ENCODE results near the gene CSNK1G1.
"Not testable (repeated sequence)": the region's sequence is repeated elsewhere in the genome, so short reads cannot be mapped to it uniquely, and the experiment has no call there.

The CSNK1G1 gene

GRCh38 chr15:64279131-64279530 lies 76.8 kb downstream of the CSNK1G1 start:
- Histone ChIP-seq H4K20me1 (no peaks in the 10 kb centered on the region), H3K27me3 (no peaks in the 10 kb centered on the region), H3K4me1 (no peaks in the 10 kb centered on the region), H3K27ac (no peak overlapping the region), H3K4me2 (no peak overlapping the region), H3K4me3 (no peak overlapping the region), H3K36me3 (peaks cover 24% of the 10 kb centered on the region), H3K9ac (no peak overlapping the region), H3K9me3 (peaks cover 14% of the 10 kb centered on the region)
- no peak for TF ChIP-seq Cebpa-rat (IDR thresholded peaks at IDR 0.05)

GRCh38 chr15:64275934-64276333 lies 80.0 kb downstream of the CSNK1G1 start:
- H3K36me3 ChIP-seq: peaks cover 30% of the 10 kb centered on the region
- H3K9ac ChIP-seq: no peak overlapping the region
- H3K4me3 ChIP-seq: no peak overlapping the region
- H3K4me2 ChIP-seq: no peak overlapping the region
- H3K27me3 ChIP-seq: no peaks in the 10 kb centered on the region
- no peaks in the 10 kb centered on the region; the same call in 1 of the 2 replicates for H4K20me1 ChIP-seq
- H3K9me3 ChIP-seq: peaks cover 17% of the 10 kb centered on the region
- TF ChIP-seq Cebpa-rat (IDR thresholded peaks at IDR 0.05): no peak
- no peak overlapping the region for H3K27ac ChIP-seq
- H3K4me1 ChIP-seq: no peaks in the 10 kb centered on the region

DNA sequence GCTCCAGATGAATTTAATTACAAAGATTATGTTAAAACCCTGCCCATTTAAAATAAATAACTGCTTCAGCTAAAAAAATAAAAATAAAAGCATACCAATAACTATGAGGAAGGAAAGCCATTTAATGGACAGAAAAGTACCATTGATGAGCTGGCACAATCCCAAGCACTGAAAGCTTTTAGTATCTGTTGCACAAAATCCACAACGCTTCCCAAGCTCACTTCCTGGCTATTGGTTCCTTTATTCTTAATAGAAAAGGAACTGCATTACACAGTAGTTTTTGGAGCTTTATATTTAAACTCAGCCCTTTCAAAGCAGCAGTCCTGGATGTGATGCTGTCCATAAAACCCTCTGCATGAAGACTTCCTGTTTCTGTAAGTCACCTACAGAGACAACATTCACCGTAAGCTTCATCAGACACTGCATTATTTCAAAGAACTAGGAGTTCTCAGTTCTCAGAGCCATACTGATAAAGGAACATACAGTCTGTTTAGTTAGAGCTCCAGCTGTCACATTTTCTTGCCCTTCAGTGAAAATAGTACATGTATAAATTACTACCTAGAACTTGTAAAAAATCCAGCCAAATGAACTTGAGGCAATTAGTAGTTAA lies 81.5 kb downstream of the CSNK1G1 start:
- Histone ChIP-seq H3K4me2 (no peak overlapping the region), H3K9ac (no peak overlapping the region), H3K27me3 (no peaks in the 10 kb centered on the region), H4K20me1 (no peaks in the 10 kb centered on the region; the same call in 1 of the 2 replicates), H3K4me1 (no peaks in the 10 kb centered on the region), H3K9me3 (peaks cover 15% of the 10 kb centered on the region), H3K27ac (no peak overlapping the region), H3K36me3 (peaks cover 23% of the 10 kb centered on the region), H3K4me3 (no peak overlapping the region)
- no peak for TF ChIP-seq Cebpa-rat (IDR thresholded peaks at IDR 0.05)

DNA sequence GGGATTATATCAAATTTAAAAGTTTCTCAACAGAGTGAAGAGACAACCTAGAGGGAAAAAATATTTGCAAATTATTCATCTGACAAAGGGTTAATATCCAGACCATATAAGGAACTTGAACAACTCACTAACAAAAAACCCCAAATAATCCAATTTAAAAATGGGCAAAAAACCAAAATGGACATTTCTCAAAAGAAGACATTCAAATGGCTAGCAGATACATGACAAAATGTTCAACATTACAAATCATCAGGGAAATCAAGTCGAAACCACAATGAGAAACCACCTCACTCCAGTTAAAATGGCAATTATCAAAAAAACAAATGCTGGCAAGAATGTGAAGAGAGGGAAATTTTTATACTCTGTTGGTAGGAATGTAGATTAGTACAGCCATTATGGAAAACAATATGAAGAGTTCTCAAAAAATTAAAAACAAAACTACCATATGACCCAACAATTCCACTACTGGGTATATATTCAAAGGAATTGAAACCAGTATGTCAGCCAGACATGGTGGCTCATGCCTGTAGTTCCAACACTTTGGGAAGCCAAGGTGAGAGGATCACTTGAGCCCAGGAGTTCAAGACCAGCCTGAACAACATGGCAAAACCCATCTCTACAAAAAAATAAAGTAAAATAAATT lies 88.5 kb downstream of the CSNK1G1 start:
- Histone ChIP-seq H3K36me3 (peaks cover 26% of the 10 kb centered on the region), H3K4me3 (no peak overlapping the region), H3K4me1 (peaks cover 7% of the 10 kb centered on the region; the same call in 1 of the 2 replicates), H3K27me3 (no peaks in the 10 kb centered on the region), H4K20me1 (no peaks in the 10 kb centered on the region), H3K27ac (no peak overlapping the region), H3K4me2 (no peak overlapping the region), H3K9me3 (peaks cover 34% of the 10 kb centered on the region), H3K9ac (no peak overlapping the region)
- no peak for TF ChIP-seq Cebpa-rat (IDR thresholded peaks at IDR 0.05)

DNA sequence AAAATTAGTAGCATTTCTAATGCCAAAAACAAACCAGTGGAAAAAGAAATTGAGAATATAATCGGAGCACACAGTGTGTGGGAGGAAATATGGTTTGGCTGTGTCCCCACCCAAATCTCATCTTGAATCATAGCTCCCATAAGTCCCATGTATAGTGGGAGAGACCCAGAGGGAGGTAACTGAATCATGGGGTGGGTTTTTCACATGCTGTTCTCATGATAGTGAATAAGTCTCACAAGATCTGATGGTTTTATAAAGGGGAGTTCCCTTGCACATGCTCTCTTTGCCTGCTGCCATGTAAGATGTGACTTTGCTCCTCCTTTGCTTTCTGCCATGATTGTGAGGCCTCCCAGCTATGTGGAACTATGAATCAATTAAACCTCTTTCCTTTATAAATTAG lies 90.8 kb downstream of the CSNK1G1 start:
- Histone ChIP-seq H3K9me3 (peaks cover 23% of the 10 kb centered on the region), H3K36me3 (peaks cover 19% of the 10 kb centered on the region)
- not testable (repeated sequence) for H3K4me2 ChIP-seq, H4K20me1 ChIP-seq, H3K4me1 ChIP-seq, H3K4me3 ChIP-seq, H3K27ac ChIP-seq, H3K27me3 ChIP-seq, H3K9ac ChIP-seq

DNA sequence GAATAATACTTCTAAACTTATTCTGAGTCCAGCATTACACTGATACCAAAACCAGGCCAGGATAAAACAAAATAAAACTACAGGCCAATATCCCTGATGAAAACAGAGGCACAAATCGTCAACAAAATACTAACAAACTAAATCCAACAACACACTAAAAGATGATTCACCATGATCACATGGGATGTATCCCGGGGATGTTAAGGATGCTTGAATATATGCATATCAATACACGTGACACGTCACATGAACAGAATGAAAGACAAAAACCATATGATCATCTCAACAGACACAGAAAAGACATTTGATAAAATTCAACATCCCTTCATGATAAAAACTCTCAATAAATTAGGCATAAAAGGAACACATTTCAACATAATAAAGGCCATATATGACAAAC lies 91.5 kb downstream of the CSNK1G1 start:
- H3K4me3 ChIP-seq: no peak overlapping the region
- peaks cover 7% of the 10 kb centered on the region; the same call in 1 of the 2 replicates for H3K4me1 ChIP-seq
- H3K36me3 ChIP-seq: peaks cover 19% of the 10 kb centered on the region
- H3K9ac ChIP-seq: no peak overlapping the region
- H4K20me1 ChIP-seq: no peaks in the 10 kb centered on the region
- H3K27me3 ChIP-seq: no peaks in the 10 kb centered on the region
- H3K27ac ChIP-seq: no peak overlapping the region
- no peak for TF ChIP-seq Cebpa-rat (IDR thresholded peaks at IDR 0.05)
- H3K4me2 ChIP-seq: no peak overlapping the region
- H3K9me3 ChIP-seq: peaks cover 23% of the 10 kb centered on the region

- TF ChIP-seq Cebpa-rat (IDR thresholded peaks at IDR 0.05): no peak
- Histone ChIP-seq H3K36me3 (peaks cover 19% of the 10 kb centered on the region), H3K27ac (no peak overlapping the region), H3K9me3 (peaks cover 23% of the 10 kb centered on the region), H3K4me2 (no peak overlapping the region; the same call in 1 of the 2 replicates), H3K27me3 (no peaks in the 10 kb centered on the region), H3K4me3 (no peak overlapping the region), H3K9ac (no peak overlapping the region), H3K4me1 (peaks cover 7% of the 10 kb centered on the region; the same call in 1 of the 2 replicates), H4K20me1 (no peaks in the 10 kb centered on the region)
These were observed 92.4 kb downstream of the CSNK1G1 start for GRCh38 chr15:64263567-64263966.

DNA sequence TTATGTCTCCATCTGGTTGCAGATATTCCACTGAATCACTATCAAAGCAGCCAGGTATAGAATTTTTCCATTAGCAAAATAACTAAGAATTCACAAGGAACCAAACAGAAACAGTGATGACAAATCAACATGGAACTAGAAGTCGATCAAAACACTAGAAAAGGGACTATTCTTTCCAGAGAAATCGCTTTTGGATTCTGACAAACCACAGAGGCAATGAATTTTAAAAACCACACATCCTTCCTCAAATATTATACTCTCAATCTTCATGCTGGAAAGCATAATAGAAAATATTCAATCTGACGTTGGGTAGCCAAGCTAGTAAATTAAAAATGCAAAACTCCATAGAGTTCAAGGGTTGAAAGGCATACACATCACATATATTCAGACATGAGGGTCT lies 99.9 kb downstream of the CSNK1G1 start:
- Histone ChIP-seq H3K4me2 (peak overlapping the region; percentile 14; the same call in 1 of the 2 replicates), H3K4me3 (no peak overlapping the region), H3K27ac (no peak overlapping the region), H3K9ac (no peak overlapping the region), H3K4me1 (peaks cover 7% of the 10 kb centered on the region), H4K20me1 (no peaks in the 10 kb centered on the region), H3K36me3 (peaks cover 27% of the 10 kb centered on the region), H3K27me3 (no peaks in the 10 kb centered on the region), H3K9me3 (no peaks in the 10 kb centered on the region)
- no peak for TF ChIP-seq Cebpa-rat (IDR thresholded peaks at IDR 0.05)

DNA sequence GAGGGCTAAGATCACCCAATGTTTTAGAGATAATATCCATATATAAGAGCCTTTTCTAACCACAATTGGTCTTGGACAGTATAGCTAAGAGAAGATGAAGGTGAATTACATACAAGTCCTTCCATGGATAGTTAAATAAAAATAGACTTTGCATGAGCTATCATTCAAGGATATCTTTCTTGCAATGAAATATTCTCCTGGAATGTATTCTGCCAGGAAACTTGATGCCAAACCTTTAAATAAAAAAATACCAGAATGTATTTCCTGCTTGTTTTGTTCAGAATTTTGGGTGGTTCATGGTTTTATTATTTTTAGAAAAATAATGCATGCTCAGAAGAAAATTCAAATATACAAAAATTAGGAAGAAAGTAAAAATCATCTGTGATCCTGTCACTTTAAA lies 104.3 kb downstream of the CSNK1G1 start:
- TF ChIP-seq Cebpa-rat (IDR thresholded peaks at IDR 0.05): no peak
- no peaks in the 10 kb centered on the region for H3K9me3 ChIP-seq
- peaks cover 32% of the 10 kb centered on the region for H3K36me3 ChIP-seq
- no peak overlapping the region for H3K4me3 ChIP-seq
- peaks cover 7% of the 10 kb centered on the region for H3K4me1 ChIP-seq
- H4K20me1 ChIP-seq: no peaks in the 10 kb centered on the region
- no peaks in the 10 kb centered on the region for H3K27me3 ChIP-seq
- no peak overlapping the region for H3K27ac ChIP-seq
- H3K4me2 ChIP-seq: no peak overlapping the region
- H3K9ac ChIP-seq: no peak overlapping the region

GRCh38 chr15:64251121-64251520 lies 104.9 kb downstream of the CSNK1G1 start:
- Histone ChIP-seq H3K27ac (no peak overlapping the region), H3K9ac (no peak overlapping the region), H3K9me3 (no peaks in the 10 kb centered on the region), H4K20me1 (no peaks in the 10 kb centered on the region), H3K36me3 (peaks cover 31% of the 10 kb centered on the region), H3K4me3 (no peak overlapping the region), H3K4me2 (no peak overlapping the region), H3K4me1 (peaks cover 4% of the 10 kb centered on the region), H3K27me3 (no peaks in the 10 kb centered on the region)
- TF ChIP-seq Cebpa-rat (IDR thresholded peaks at IDR 0.05): no peak

Measured in BLaER1 (cell line).